ENCODE data around the gene CALCOCO1.

- TF ChIP-seq POLR2A (IDR thresholded peaks at IDR 0.05): no peak
- TF ChIP-seq, protein P1, sequence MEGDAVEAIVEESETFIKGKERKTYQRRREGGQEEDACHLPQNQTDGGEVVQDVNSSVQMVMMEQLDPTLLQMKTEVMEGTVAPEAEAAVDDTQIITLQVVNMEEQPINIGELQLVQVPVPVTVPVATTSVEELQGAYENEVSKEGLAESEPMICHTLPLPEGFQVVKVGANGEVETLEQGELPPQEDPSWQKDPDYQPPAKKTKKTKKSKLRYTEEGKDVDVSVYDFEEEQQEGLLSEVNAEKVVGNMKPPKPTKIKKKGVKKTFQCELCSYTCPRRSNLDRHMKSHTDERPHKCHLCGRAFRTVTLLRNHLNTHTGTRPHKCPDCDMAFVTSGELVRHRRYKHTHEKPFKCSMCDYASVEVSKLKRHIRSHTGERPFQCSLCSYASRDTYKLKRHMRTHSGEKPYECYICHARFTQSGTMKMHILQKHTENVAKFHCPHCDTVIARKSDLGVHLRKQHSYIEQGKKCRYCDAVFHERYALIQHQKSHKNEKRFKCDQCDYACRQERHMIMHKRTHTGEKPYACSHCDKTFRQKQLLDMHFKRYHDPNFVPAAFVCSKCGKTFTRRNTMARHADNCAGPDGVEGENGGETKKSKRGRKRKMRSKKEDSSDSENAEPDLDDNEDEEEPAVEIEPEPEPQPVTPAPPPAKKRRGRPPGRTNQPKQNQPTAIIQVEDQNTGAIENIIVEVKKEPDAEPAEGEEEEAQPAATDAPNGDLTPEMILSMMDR (IDR thresholded peaks at IDR 0.05): no peak
Observed at GRCh38 chr12:53768976-53769375, 41.7 kb upstream of the CALCOCO1 start.

Data from thyroid gland (tissue), 4 donors.